Naive thymus-derived CD8-positive, alpha-beta T cell (primary cell): ENCODE data around the gene LINS1. TPM values are rescaled to one million over a fixed set of nuclear protein-coding genes. Genes with fewer than 3 reads are reported as not detected.

Experiments used
- ATAC-seq, 2 donors: fragments of 150-1000 bp; cut with Tn5 transposase in 1 of 2; sonication (Bioruptor Pico), chemical (Tn5 transposase) in 1 of 2; 1 replicate in 1 of 2; 2 replicates in 1 of 2; pipeline ENCODE4 v1.10.0; 2021; ENCODE audit warnings: mild to moderate bottlenecking in 2 of 2, moderate library complexity in 2 of 2
- POLR2A ChIA-PET: fragments of 350-600 bp; sonication (Branson Sonifier 250); formaldehyde crosslinking; loops from one replicate; lab custom pipeline; 2021; ENCODE audit warnings: antibody characterized with exemption; lab: Charles Lee
- DNase-seq, 10 donors: peaks; one replicate each; pipeline versions ENCODE4 v3.0.0 to v3.0.0-alpha.2; 2020 to 2022
- H3K27ac Mint-ChIP-seq, 10 donors: one replicate each; pipeline ENCODE4 v1.8.0; 2020 to 2022; ENCODE audit warnings: mild to moderate bottlenecking in 10 of 10, mixed read lengths in 10 of 10, moderate library complexity in 4 of 10, inconsistent platforms in 1 of 10
- H3K27me3 Mint-ChIP-seq, 5 donors: one replicate each; pipeline ENCODE4 v1.8.0; 2021 to 2022; ENCODE audit warnings: mixed read lengths in 5 of 5
- H3K36me3 Mint-ChIP-seq, 3 donors: one replicate each; pipeline ENCODE4 v1.8.0; 2020 to 2022; ENCODE audit warnings: mixed read lengths in 3 of 3, mild to moderate bottlenecking in 2 of 3, inconsistent platforms in 1 of 3
- H3K4me1 Mint-ChIP-seq, 4 donors: one replicate each; pipeline ENCODE4 v1.8.0; 2021 to 2022; ENCODE audit warnings: mixed read lengths in 4 of 4
- H3K4me3 Mint-ChIP-seq, 10 donors: one replicate each; pipeline ENCODE4 v1.8.0; 2020 to 2022; ENCODE audit warnings: mild to moderate bottlenecking in 10 of 10, mixed read lengths in 10 of 10, moderate library complexity in 6 of 10, inconsistent platforms in 1 of 10
- H3K9me3 Mint-ChIP-seq, 9 donors: one replicate each; pipeline ENCODE4 v1.8.0; 2020 to 2022; ENCODE audit warnings: mixed read lengths in 9 of 9, mild to moderate bottlenecking in 3 of 9, inconsistent platforms in 1 of 9, moderate library complexity in 1 of 9
- polyA plus RNA-seq, 3 donors: library from polyadenylated mRNA; unstranded; fragments of 300-500 nt; fragmentation: Illumina TruSeq; gene quantifications; one replicate each; pipeline ENCODE4 v1.2.3, GENCODE V29; 2021
- total RNA-seq, 8 experiments: library from RNA in 2 of 8; stranded (reverse) in 2 of 8; gene quantifications; one replicate each; pipeline ENCODE4 v1.2.3 and lab custom pipeline; 2021 to 2026

Gene LINS1
- total RNA-seq (10 to 100 TPM; 46.2 to 47.1 TPM), polyA plus RNA-seq (10 to 100 TPM; 41.2 to 71.4 (median 65.7) TPM), total RNA-seq (lab: John Stamatoyannopoulos, UW) (52.8 to 81.6 (median 69.1) reads per million in 6 experiments)

DNA sequence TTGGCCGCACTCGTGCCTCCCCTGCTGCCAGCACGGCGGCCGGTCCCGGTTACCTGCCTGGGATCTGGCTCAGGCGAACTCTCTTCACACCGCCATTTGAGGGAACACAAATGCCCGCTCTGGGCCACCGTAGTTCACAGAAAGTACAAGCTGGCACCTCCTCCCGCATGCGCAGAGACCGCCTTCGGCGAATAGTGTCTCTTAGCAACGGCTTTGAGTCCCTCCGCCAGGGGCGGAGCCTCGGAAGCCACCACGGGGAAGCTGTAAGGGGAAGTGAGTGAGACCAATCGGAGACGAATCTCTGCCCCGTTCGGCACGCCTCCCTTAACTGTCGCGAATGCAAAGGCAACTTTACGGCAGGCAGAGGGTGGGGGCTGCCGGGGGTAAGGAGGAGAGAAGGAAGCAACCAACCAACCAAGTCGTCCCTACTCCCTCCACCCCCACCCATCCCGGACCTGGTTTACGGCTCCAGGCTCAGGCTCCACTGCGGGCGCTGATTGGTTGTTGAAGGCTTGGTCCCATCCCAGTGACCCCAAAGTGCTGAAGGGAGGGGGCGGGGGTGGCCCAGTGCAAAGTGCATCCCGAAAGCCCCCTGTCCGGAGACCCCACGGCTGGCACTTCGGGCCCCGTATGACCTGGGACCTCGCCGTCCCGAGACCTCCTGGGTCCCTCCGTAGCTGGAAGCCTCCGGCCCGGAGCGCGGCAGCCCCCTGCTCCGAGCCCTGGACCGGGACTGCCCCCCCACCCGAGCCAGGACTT is at the start of gene LINS1, which contains the start of gene ASB7:
LINS1 (minus strand) TSS at position 121 of the 759 bp plus-strand sequence. CDS start 21,342 bp downstream, outside the sequence.
ASB7 (plus strand) TSS at position 526 of the 759 bp plus-strand sequence. CDS start 9,628 bp downstream, outside the sequence.
- Mint-ChIP-seq H3K4me1 (peaks cover 21 to 63% (median 51%) of the 10 kb centered on the region in 4 donors), H3K9me3 (no peaks in the 10 kb centered on the region), H3K4me3 (no peak within 1 kb of the TSS), H3K27ac (peak within 1 kb of the TSS in 8 of 10 donors; percentile 82 to 96 (median 92)), H3K27me3 (no peaks in the 10 kb centered on the region), H3K36me3 (peaks cover 0 to 28% (median 8%) of the 10 kb centered on the region in 3 donors)
- ATAC-seq (peak; percentile 86 to 89), DNase-seq (peak; percentile 98 to 100 (median 100))
- POLR2A ChIA-PET: interaction anchor here (0.6 to 2.2 kb wide), 13 partner anchors 9 to 795 kb away, joined by 3 to 9 read pairs (median 3); partner anchors contain the start of genes ADAMTS17 and SNRPA1

DNA sequence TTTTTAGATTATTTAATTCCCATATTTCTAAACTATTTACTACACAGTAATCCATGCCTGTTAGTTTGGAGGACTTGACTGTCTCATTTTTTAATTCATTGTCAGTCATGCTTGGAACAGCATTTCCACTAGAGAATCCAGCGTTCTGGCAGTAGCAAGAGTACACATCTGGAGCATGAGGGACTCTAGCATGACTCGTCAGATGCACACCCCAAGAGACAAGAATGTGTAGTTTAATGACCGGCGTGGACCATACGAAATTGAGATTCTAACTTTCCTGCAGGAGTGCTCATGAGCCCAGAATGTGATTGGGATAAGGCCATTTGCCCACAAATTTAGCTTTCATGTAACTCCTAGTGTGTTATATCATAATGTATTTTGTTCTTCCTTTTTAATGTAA is 49.3 kb upstream of the LINS1 start:
- peaks cover 0 to 48% (median 2%) of the 10 kb centered on the region in 3 donors for H3K36me3 Mint-ChIP-seq

DNA sequence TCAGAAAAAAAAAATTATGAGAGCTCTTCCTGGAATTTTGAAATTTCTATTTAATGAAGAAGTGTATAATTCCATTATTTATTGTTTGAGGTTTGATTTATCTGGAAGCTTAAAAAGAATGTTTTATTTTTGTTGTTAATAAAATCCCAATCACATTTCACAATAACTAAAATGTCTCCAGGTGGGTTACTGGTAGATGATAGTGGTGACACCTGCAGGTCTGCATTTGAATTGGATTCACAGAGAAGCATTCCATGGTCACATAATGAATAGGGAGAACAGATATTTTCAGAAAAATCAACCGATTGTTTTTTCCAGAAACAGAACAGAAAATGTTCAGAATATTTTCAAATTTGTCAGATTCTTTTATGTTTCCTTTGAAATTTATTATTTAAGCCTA is 48.7 kb upstream of the LINS1 start:
- Mint-ChIP-seq H3K4me1 (peaks cover 4 to 12% (median 8%) of the 10 kb centered on the region in 4 donors), H3K36me3 (peaks cover 0 to 48% (median 2%) of the 10 kb centered on the region in 3 donors), H3K27me3 (no peaks in the 10 kb centered on the region), H3K27ac (no peak overlapping the region), H3K4me3 (no peak overlapping the region), H3K9me3 (no peaks in the 10 kb centered on the region)
- no peak for ATAC-seq
- peak in 1 of 10 donors; percentile 7 for DNase-seq
- POLR2A ChIA-PET: no interaction called here

More for the DNA sequence above, 49.3 kb upstream of the LINS1 start:
- no peaks in the 10 kb centered on the region for H3K9me3 Mint-ChIP-seq
- POLR2A ChIA-PET: no interaction called here
- DNase-seq (no peak), ATAC-seq (no peak)
- H3K4me1 Mint-ChIP-seq: peaks cover 0 to 7% (median 3%) of the 10 kb centered on the region in 4 donors
- no peak overlapping the region for H3K4me3 Mint-ChIP-seq
- peak overlapping the region in 3 of 10 donors; percentile 43 to 67 (median 56) for H3K27ac Mint-ChIP-seq
- no peaks in the 10 kb centered on the region for H3K27me3 Mint-ChIP-seq

DNA sequence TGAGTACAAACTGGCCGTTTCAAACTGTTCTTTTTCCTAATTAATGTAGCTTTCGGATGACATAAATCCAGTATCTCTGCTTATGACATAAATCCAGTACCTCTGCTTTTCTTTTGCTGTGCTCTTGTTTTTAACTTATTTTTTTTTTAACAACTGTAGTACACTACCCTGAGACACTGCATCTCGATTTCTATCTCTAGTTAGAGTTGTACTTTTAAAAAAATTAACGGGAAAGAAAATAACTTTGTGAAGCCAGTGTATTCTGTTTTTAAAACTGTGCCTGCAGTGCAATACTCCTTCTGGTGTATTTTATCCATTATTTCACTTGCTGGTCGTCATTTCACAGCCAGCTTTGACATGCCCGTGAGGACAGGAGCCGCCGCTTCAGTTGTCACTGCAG is 47.0 kb upstream of the LINS1 start:
- Mint-ChIP-seq H3K9me3 (no peaks in the 10 kb centered on the region), H3K4me3 (no peak overlapping the region), H3K36me3 (peaks cover 0 to 48% (median 2%) of the 10 kb centered on the region in 3 donors), H3K27me3 (no peaks in the 10 kb centered on the region), H3K4me1 (peaks cover 14 to 23% (median 19%) of the 10 kb centered on the region in 4 donors), H3K27ac (no peak overlapping the region)
- DNase-seq (no peak), ATAC-seq (no peak)
- POLR2A ChIA-PET: no interaction called here

DNA sequence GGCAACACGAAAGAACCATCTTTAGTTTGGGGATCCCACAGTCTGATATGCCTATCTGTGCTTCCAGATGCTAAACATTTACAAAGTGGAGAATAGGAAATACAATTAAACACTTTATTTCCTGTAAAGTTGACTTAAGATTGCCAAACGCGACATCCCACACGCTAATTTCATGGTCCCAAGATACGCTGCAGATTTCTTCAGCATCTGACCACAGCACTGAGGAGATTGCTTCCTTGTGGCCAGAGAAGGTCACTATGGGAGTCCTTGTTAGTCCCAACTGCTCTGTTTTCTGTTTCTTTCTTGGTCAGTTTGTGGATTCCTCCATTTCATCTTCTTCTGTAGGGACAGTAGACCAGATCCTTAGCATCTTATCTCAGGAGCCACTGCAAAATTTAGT is 43.7 kb upstream of the LINS1 start:
- ATAC-seq: no peak
- POLR2A ChIA-PET: no interaction called here

GRCh38 chr15:100642950-100643338 is 41.0 kb upstream of the LINS1 start:
- H3K4me1 Mint-ChIP-seq: peaks cover 29 to 67% (median 56%) of the 10 kb centered on the region in 4 donors
- H3K27me3 Mint-ChIP-seq: no peaks in the 10 kb centered on the region
- H3K9me3 Mint-ChIP-seq: no peaks in the 10 kb centered on the region
- no peak overlapping the region for H3K4me3 Mint-ChIP-seq
- DNase-seq: no peak
- no peak for ATAC-seq
- H3K36me3 Mint-ChIP-seq: peaks cover 0 to 9% (median 0%) of the 10 kb centered on the region in 3 donors
- POLR2A ChIA-PET: no interaction called here
- H3K27ac Mint-ChIP-seq: peak overlapping the region in 2 of 10 donors; percentile 47 to 71

More for the DNA sequence above, 43.7 kb upstream of the LINS1 start:
- H3K4me3 Mint-ChIP-seq: no peak overlapping the region
- no peaks in the 10 kb centered on the region for H3K27me3 Mint-ChIP-seq
- DNase-seq: no peak
- H3K27ac Mint-ChIP-seq: peak overlapping the region in 3 of 10 donors; percentile 3 to 67 (median 35)
- peaks cover 23 to 49% (median 42%) of the 10 kb centered on the region in 4 donors for H3K4me1 Mint-ChIP-seq
- no peaks in the 10 kb centered on the region for H3K9me3 Mint-ChIP-seq
- peaks cover 0 to 32% (median 2%) of the 10 kb centered on the region in 3 donors for H3K36me3 Mint-ChIP-seq

DNA sequence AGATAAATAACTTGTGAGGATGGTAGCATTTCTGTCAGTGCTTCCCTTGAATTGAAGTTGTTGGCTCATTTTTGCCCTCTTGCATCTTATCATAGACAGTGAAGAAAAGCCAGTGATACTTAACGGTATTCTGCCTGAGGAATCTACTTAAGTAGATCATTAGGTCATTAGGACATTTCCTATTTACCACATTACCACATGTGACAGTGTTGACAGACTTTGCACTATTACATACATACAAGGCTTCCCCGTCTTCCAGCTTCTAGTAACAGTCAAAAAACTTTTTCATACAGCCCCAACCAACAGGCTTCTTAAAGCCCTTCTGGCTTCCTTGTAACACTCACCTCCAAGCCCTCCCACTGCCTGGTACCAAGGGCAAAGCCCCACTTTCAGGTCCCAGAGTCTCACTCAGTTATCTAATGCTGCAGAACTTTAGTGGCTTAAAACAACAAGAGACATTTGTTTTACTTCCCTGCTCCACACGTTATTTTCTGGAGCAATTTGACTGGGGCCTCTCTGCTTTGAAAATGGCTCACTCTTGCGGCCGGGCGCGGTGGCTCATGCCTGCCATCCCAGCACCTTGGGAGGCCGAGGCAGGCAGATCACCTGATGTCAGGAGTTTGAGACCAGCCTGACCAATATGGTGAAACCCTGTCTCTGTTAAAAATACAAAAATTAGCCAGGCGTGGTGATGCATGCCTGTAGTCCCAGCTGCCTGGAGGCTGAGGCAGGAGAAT is 40.4 kb upstream of the LINS1 start:
- Mint-ChIP-seq H3K36me3 (peaks cover 0 to 8% (median under 1%) of the 10 kb centered on the region in 3 donors), H3K9me3 (no peaks in the 10 kb centered on the region), H3K4me1 (peaks cover 30 to 69% (median 57%) of the 10 kb centered on the region in 4 donors), H3K27ac (peak overlapping the region in 3 of 10 donors; percentile 37 to 60 (median 58)), H3K4me3 (peak overlapping the region in 1 of 10 donors; percentile 17), H3K27me3 (no peaks in the 10 kb centered on the region)
- ATAC-seq: no peak
- no peak for DNase-seq
- POLR2A ChIA-PET: no interaction called here

DNA sequence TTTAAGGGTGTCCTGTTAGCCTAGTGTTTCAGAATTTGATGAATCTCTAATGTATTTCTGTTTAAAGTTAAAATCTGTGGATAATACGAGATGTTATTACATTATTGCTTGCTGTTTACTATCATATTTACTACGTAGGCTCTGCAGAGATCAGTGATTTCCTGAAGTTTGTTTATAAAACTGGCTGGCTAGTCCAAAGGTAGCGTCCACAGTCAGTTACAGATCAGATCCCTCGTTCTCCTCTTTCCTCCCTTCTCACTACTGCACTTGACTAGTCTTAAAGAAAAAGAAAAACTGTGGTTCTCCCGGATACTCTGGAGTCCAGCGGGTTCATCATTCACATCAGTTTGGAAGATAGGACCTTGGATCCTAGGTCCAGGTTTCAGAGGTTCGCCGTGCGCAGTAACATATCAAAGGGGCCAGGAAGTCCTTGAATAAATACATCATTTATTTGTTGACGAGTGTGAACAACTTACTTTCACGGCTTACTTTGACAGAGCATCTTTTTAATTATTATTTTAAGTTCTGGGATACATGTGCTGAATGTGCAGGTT is 36.3 kb upstream of the LINS1 start:
- peaks cover 38 to 82% (median 70%) of the 10 kb centered on the region in 4 donors for H3K4me1 Mint-ChIP-seq
- no peaks in the 10 kb centered on the region for H3K9me3 Mint-ChIP-seq
- no peak for ATAC-seq
- POLR2A ChIA-PET: no interaction called here
- no peaks in the 10 kb centered on the region for H3K27me3 Mint-ChIP-seq
- no peak for DNase-seq
- H3K4me3 Mint-ChIP-seq: peak overlapping the region in 6 of 10 donors; percentile 6 to 72 (median 46)
- H3K27ac Mint-ChIP-seq: peak overlapping the region in 1 of 10 donors; percentile 14
- peaks cover 0 to 32% (median 6%) of the 10 kb centered on the region in 3 donors for H3K36me3 Mint-ChIP-seq

GRCh38 chr15:100635406-100636071 is 33.6 kb upstream of the LINS1 start:
- H3K4me1 Mint-ChIP-seq: peaks cover 34 to 77% (median 60%) of the 10 kb centered on the region in 4 donors
- H3K4me3 Mint-ChIP-seq: peak overlapping the region in 4 of 10 donors; percentile 13 to 45 (median 32)
- H3K27ac Mint-ChIP-seq: peak overlapping the region in 2 of 10 donors; percentile 4 to 21
- ATAC-seq (no peak), DNase-seq (no peak)
- peaks cover 0 to 57% (median 16%) of the 10 kb centered on the region in 3 donors for H3K36me3 Mint-ChIP-seq
- POLR2A ChIA-PET: no interaction called here
- H3K9me3 Mint-ChIP-seq: no peaks in the 10 kb centered on the region
- no peaks in the 10 kb centered on the region for H3K27me3 Mint-ChIP-seq

GRCh38 chr15:100633763-100634075 is 31.7 kb upstream of the LINS1 start:
- POLR2A ChIA-PET: no interaction called here
- Mint-ChIP-seq H3K9me3 (no peaks in the 10 kb centered on the region), H3K27me3 (no peaks in the 10 kb centered on the region), H3K4me3 (peak overlapping the region in 1 of 10 donors; percentile 41), H3K36me3 (peaks cover 7 to 76% (median 22%) of the 10 kb centered on the region in 3 donors), H3K4me1 (peaks cover 32 to 75% (median 62%) of the 10 kb centered on the region in 4 donors), H3K27ac (peak overlapping the region in 3 of 10 donors; percentile 4 to 93 (median 88))
- no peak for DNase-seq
- no peak for ATAC-seq

DNA sequence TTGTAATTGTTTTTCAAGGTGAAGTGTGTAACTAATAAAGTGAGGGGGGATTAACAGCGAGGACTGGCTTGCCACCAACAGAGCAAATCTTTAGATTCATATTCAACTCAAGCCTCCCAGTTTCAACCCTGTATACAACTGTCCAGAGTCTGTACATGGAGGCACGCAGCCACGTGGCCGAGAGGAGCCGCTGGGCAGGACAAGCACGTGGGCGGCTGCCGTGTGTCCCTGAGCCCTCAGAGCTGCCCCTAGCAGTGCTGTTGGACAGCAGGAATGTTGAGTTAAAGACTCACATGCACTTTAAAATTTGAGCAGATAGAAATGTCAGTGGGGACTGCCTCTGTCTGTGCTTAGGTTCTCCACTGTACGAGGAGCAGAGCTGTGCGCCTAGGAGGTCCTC is 29.8 kb upstream of the LINS1 start:
- Mint-ChIP-seq H3K27ac (no peak overlapping the region), H3K4me3 (no peak overlapping the region), H3K4me1 (peaks cover 28 to 68% (median 58%) of the 10 kb centered on the region in 4 donors), H3K9me3 (no peaks in the 10 kb centered on the region), H3K36me3 (peaks cover 7 to 70% (median 19%) of the 10 kb centered on the region in 3 donors), H3K27me3 (no peaks in the 10 kb centered on the region)
- ATAC-seq: no peak
- no peak for DNase-seq
- POLR2A ChIA-PET: no interaction called here

DNA sequence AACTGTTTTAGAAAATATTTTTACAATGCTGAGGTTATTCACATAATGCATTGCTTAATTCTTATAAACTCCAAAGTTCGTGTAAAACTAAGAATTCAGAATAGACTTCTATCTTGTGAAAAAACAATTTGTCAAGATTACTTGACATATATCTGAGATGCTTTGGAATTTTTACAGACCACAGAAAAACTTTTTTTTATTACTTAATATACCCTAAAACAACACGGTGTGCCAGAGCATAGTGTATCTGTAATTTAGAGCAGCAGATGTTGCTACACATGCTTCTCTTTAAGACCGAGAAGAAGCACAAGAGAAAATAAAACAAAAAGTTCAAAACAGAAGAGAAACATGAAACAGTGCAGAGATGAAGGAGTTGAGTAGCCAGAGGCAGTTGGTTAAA is 26.8 kb upstream of the LINS1 start:
- no peaks in the 10 kb centered on the region for H3K27me3 Mint-ChIP-seq
- peaks cover 7 to 52% (median 16%) of the 10 kb centered on the region in 3 donors for H3K36me3 Mint-ChIP-seq
- ATAC-seq (no peak), DNase-seq (no peak)
- no peaks in the 10 kb centered on the region for H3K9me3 Mint-ChIP-seq
- peaks cover 17 to 46% (median 32%) of the 10 kb centered on the region in 4 donors for H3K4me1 Mint-ChIP-seq
- H3K4me3 Mint-ChIP-seq: no peak overlapping the region
- peak overlapping the region in 1 of 10 donors; percentile 11 for H3K27ac Mint-ChIP-seq
- POLR2A ChIA-PET: no interaction called here
